ENCODE measurements around the gene GGPS1.
"Not testable (repeated sequence)": the region's sequence is repeated elsewhere in the genome, so short reads cannot be mapped to it uniquely, and the experiment has no call there.

DNA sequence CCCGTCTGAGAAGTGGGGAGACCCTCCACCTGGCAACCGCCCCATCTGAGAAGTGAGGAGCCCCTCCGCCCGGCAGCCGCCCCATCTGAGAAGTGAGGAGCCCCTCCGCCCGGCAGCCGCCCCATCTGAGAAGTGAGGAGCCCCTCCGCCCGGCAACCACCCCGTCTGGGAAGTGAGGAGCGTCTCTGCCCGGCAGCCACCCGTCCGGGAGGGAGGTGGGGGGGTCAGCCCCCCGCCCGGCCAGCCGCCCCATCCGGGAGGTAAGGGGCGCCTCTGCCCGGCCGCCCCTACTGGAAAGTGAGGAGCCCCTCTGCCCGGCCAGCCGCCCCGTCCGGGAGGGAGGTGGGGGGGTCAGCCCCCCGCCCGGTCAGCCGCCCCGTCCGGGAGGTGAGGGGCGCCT lies 19.2 kb upstream of the GGPS1 start:
- not testable (repeated sequence) for TF ChIP-seq POLR2A (IDR thresholded peaks at IDR 0.05)
- TF ChIP-seq, protein P1, sequence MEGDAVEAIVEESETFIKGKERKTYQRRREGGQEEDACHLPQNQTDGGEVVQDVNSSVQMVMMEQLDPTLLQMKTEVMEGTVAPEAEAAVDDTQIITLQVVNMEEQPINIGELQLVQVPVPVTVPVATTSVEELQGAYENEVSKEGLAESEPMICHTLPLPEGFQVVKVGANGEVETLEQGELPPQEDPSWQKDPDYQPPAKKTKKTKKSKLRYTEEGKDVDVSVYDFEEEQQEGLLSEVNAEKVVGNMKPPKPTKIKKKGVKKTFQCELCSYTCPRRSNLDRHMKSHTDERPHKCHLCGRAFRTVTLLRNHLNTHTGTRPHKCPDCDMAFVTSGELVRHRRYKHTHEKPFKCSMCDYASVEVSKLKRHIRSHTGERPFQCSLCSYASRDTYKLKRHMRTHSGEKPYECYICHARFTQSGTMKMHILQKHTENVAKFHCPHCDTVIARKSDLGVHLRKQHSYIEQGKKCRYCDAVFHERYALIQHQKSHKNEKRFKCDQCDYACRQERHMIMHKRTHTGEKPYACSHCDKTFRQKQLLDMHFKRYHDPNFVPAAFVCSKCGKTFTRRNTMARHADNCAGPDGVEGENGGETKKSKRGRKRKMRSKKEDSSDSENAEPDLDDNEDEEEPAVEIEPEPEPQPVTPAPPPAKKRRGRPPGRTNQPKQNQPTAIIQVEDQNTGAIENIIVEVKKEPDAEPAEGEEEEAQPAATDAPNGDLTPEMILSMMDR (IDR thresholded peaks at IDR 0.05): not testable (repeated sequence)
